PFSK-1 (cell line): Measurements from ENCODE around the gene CLEC16A.

Source experiments
- FOXP2 ChIP-seq: optimal IDR thresholded peaks from 2 replicates; pipeline ENCODE3; 2011; ENCODE audit warnings: borderline replicate concordance, control low read depth, inconsistent platforms; ENCODE audit not compliant: insufficient read depth; ENCODE audit errors: extremely low read length, extremely low read depth
- POLR2AphosphoS5 ChIP-seq: IDR thresholded peaks from 2 replicates; pipeline ENCODE4 v1.6.1; 2012; ENCODE audit warnings: low read depth, mild to moderate bottlenecking, control low read depth, low read length, moderate library complexity
- SIN3A ChIP-seq: IDR thresholded peaks from 2 replicates; pipeline ENCODE4 v1.6.1; 2012; ENCODE audit warnings: mild to moderate bottlenecking, low read length, moderate library complexity, borderline replicate concordance; ENCODE audit not compliant: insufficient read depth
- TAF1 ChIP-seq: IDR thresholded peaks from 2 replicates; pipeline ENCODE4 v1.6.1; 2012; ENCODE audit warnings: low read length, control low read depth, borderline replicate concordance; ENCODE audit not compliant: insufficient read depth
- TF ChIP-seq, protein P1 (sequence below), 2 experiments: IDR thresholded peaks; 2 replicates each; pipeline versions ENCODE4 v1.6.1 to v1.8.0; 2011 to 2012; ENCODE audit warnings: low read depth in 2 of 2, low read length in 2 of 2, control low read depth in 1 of 2, inconsistent platforms in 1 of 2, mild to moderate bottlenecking in 1 of 2, moderate library complexity in 1 of 2; ENCODE audit not compliant: insufficient read depth in 1 of 2

DNA sequence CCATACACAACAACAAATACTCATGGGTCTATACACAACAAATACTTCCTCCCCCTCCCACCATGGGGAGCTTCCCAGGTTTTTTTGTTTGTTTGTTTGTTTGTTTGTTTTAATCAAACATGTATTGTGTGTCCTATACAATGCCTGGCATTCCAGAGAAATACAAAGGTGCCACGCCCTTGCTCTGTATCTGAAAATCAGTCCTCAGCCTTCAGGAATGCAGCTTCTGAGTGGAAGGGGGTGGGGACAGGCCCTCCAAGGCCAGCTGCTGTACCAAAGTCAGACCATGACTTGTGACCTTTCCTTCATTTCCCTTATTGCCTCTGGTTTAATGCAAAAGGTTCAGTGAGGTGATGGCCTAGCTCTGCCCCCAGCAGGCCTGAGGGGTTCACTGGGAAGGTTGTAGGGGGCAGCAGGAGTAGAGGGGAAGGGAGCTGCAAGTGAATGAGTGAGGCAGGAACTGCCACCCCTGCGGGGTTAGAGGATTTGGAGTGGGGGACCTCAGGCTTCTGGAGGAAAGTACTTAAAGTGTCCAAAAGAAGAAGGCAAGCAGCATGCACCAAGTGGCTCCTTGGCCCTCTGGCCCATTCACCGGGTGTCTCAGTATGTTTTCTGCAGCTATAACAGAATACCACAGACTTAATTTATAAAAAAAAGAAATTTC is 105.2 kb downstream of the CLEC16A start:
- TF ChIP-seq, protein P1, sequence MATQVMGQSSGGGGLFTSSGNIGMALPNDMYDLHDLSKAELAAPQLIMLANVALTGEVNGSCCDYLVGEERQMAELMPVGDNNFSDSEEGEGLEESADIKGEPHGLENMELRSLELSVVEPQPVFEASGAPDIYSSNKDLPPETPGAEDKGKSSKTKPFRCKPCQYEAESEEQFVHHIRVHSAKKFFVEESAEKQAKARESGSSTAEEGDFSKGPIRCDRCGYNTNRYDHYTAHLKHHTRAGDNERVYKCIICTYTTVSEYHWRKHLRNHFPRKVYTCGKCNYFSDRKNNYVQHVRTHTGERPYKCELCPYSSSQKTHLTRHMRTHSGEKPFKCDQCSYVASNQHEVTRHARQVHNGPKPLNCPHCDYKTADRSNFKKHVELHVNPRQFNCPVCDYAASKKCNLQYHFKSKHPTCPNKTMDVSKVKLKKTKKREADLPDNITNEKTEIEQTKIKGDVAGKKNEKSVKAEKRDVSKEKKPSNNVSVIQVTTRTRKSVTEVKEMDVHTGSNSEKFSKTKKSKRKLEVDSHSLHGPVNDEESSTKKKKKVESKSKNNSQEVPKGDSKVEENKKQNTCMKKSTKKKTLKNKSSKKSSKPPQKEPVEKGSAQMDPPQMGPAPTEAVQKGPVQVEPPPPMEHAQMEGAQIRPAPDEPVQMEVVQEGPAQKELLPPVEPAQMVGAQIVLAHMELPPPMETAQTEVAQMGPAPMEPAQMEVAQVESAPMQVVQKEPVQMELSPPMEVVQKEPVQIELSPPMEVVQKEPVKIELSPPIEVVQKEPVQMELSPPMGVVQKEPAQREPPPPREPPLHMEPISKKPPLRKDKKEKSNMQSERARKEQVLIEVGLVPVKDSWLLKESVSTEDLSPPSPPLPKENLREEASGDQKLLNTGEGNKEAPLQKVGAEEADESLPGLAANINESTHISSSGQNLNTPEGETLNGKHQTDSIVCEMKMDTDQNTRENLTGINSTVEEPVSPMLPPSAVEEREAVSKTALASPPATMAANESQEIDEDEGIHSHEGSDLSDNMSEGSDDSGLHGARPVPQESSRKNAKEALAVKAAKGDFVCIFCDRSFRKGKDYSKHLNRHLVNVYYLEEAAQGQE (IDR thresholded peaks at IDR 0.05; ENCODE audit: insufficient read depth in 1 of 2, low read depth in 2 of 2, low read length in 2 of 2): no peak
- no peak for TF ChIP-seq POLR2AphosphoS5
- TF ChIP-seq SIN3A: no peak
- no peak for TF ChIP-seq TAF1
- no peak for TF ChIP-seq FOXP2
